NCI-H748 (cell line): Measurements from ENCODE around the gene MYO1D.

ENCODE experiments used
- DNase-seq: peaks from one replicate; lab custom pipeline; 2025; ENCODE audit not compliant: unreplicated experiment; lab: John Stamatoyannopoulos, UW

MYO1D gene

GRCh38 chr17:32631341-32632096, 245.4 kb downstream of the MYO1D start:
- no peak for DNase-seq

GRCh38 chr17:32629563-32630190, 247.2 kb downstream of the MYO1D start:
- DNase-seq = no peak

GRCh38 chr17:32628271-32629044, 248.5 kb downstream of the MYO1D start:
- peak; percentile 94 for DNase-seq

GRCh38 chr17:32627239-32627996, 249.5 kb downstream of the MYO1D start:
- peak; percentile 99 for DNase-seq

- peak; percentile 81 for DNase-seq
Observed at GRCh38 chr17:32626379-32626791, 250.5 kb downstream of the MYO1D start.

GRCh38 chr17:32625971-32626370, 251.0 kb downstream of the MYO1D start:
- peak; percentile 95 for DNase-seq

- no peak for DNase-seq
Observed at GRCh38 chr17:32623196-32623595, 253.7 kb downstream of the MYO1D start.

GRCh38 chr17:32622540-32622939, 254.4 kb downstream of the MYO1D start:
- no peak for DNase-seq

GRCh38 chr17:32621612-32622312, 255.2 kb downstream of the MYO1D start:
- no peak for DNase-seq

- no peak for DNase-seq
Observed at GRCh38 chr17:32615326-32615725, 261.6 kb downstream of the MYO1D start.

- no peak for DNase-seq
Observed at GRCh38 chr17:32610943-32611342, 266.0 kb downstream of the MYO1D start.

GRCh38 chr17:32609884-32610650, 266.9 kb downstream of the MYO1D start:
- DNase-seq = no peak

- peak; percentile 58 for DNase-seq
Observed at GRCh38 chr17:32609085-32609484, 267.8 kb downstream of the MYO1D start.

- no peak for DNase-seq
Observed at GRCh38 chr17:32608267-32608666, 268.7 kb downstream of the MYO1D start.

- no peak for DNase-seq
Observed at GRCh38 chr17:32604966-32605365, 272.0 kb downstream of the MYO1D start.

- no peak for DNase-seq
Observed at GRCh38 chr17:32602396-32602795, 274.5 kb downstream of the MYO1D start.

- DNase-seq = no peak
Observed at GRCh38 chr17:32601866-32602265, 275.1 kb downstream of the MYO1D start.

- DNase-seq = no peak
Observed at GRCh38 chr17:32596628-32597027, 280.3 kb downstream of the MYO1D start.

- no peak for DNase-seq
Observed at GRCh38 chr17:32596206-32596605, 280.7 kb downstream of the MYO1D start.

- no peak for DNase-seq
Observed at GRCh38 chr17:32593003-32593402, 283.9 kb downstream of the MYO1D start.
